GM23248 (cell line): ENCODE results near the gene COPZ2.

Experiments
- EZH2 ChIP-seq: fragments of 200-600 bp; sonication (generic); IDR thresholded peaks from 2 replicates; pipeline ENCODE4 v1.6.1; 2018; ENCODE audit warnings: antibody characterized with exemption, mild to moderate bottlenecking; ENCODE audit not compliant: insufficient read depth, poor library complexity, severe bottlenecking
- EZH2phosphoT487 ChIP-seq: fragments of 200-600 bp; sonication (generic); IDR thresholded peaks from 2 replicates; pipeline ENCODE4 v1.6.1; 2018; ENCODE audit warnings: antibody characterized with exemption, moderate library complexity, mild to moderate bottlenecking, low read depth; ENCODE audit not compliant: insufficient read depth

DNA sequence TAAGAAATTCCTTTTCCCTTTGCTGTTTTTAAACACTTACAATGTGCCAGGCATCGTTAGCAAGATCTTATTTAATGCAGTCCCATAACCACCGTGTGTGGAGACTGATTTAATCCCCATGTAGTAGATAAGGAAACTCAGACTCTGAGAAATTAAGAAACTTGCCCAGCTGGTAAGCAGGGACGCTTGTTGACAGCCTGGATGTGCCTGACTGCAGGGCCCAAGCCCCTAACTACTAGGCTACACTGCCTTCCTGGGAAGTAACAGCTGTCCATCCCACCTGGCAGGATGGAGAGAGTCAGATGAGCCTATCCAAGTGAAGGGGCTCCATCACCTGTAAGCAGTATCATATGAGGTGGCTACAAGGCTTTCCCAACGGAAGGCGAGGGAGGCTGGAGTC is 43.6 kb downstream of the COPZ2 start:
- TF ChIP-seq EZH2phosphoT487 (no peak), EZH2 (no peak)
